ENCODE measurements around the gene ITLN2. TPM values are rescaled to one million over a fixed set of nuclear protein-coding genes. Genes with fewer than 3 reads are reported as not detected.

The ITLN2 gene
- total RNA-seq, 5 donors from 2014 or later (not counting 1 experiment from before 2014, with no cell fraction given): not detected

Other genes with a start within 250 kb of the ITLN2 start
- gene CD48, start 243.0 kb downstream of the ITLN2 start, total RNA-seq: 100 to 1,000 TPM; 249 to 393 (median 273) TPM
- 10 to 100 TPM in 4 of 5 donors, 1 to 10 TPM in 1; 9.5 to 32.0 (median 25.5) TPM for gene SLAMF7, start 215.6 kb downstream of the ITLN2 start, total RNA-seq
- gene LY9, start 158.6 kb downstream of the ITLN2 start, total RNA-seq: 100 to 1,000 TPM in 3 of 5 donors, 10 to 100 TPM in 2; 95.4 to 127 (median 101) TPM
- gene CD244, start 91.9 kb downstream of the ITLN2 start, total RNA-seq: 10 to 100 TPM in 1 of 5 donors, 1 to 10 TPM in 4; 1.1 to 12.4 (median 2.9) TPM
- not detected for gene ITLN1, start 69.6 kb downstream of the ITLN2 start, total RNA-seq
- gene F11R, start 66.3 kb upstream of the ITLN2 start, total RNA-seq: 10 to 100 TPM; 14.6 to 21.0 (median 18.7) TPM
- gene TSTD1, start 84.2 kb upstream of the ITLN2 start, total RNA-seq: 100 to 1,000 TPM in 2 of 5 donors, 10 to 100 TPM in 3; 39.9 to 130 (median 94.8) TPM
- gene USF1, start 91.2 kb upstream of the ITLN2 start, total RNA-seq: 10 to 100 TPM; 65.4 to 96.1 (median 92.2) TPM
- 100 to 1,000 TPM; 193 to 299 (median 279) TPM for gene ARHGAP30, start 115.1 kb upstream of the ITLN2 start, total RNA-seq
- gene NECTIN4, start 134.7 kb upstream of the ITLN2 start, total RNA-seq: under 1 TPM in 1 of 5 donors, not detected in 4; 0.06 TPM
- gene KLHDC9, start 143.6 kb upstream of the ITLN2 start, total RNA-seq: 1 to 10 TPM in 1 of 5 donors, under 1 TPM in 2, not detected in 2; 0.82 to 1.6 (median 0.86) TPM
- 10 to 100 TPM; 32.4 to 48.3 (median 42.1) TPM for gene PFDN2, start 163.2 kb upstream of the ITLN2 start, total RNA-seq
- 10 to 100 TPM; 23.4 to 44.7 (median 41.7) TPM for gene NIT1, start 163.3 kb upstream of the ITLN2 start, total RNA-seq
- gene DEDD, start 177.9 kb upstream of the ITLN2 start, total RNA-seq: 10 to 100 TPM; 34.3 to 43.6 (median 40.6) TPM
- 100 to 1,000 TPM in 2 of 5 donors, 10 to 100 TPM in 3; 82.9 to 109 (median 93.8) TPM for gene UFC1, start 199.2 kb upstream of the ITLN2 start, total RNA-seq
- 10 to 100 TPM; 37.4 to 69.0 (median 59.5) TPM for gene USP21, start 204.7 kb upstream of the ITLN2 start, total RNA-seq
- 10 to 100 TPM; 38.3 to 85.4 (median 69.2) TPM for gene PPOX, start 211.6 kb upstream of the ITLN2 start, total RNA-seq
- 10 to 100 TPM; 48.4 to 77.8 (median 69.3) TPM for gene B4GALT3, start 222.7 kb upstream of the ITLN2 start, total RNA-seq
- 1 to 10 TPM in 4 of 5 donors, under 1 TPM in 1; 0.86 to 1.8 (median 1.4) TPM for gene ADAMTS4, start 244.2 kb upstream of the ITLN2 start, total RNA-seq
- 10 to 100 TPM; 57.3 to 92.2 (median 88.2) TPM for gene NDUFS2, start 247.6 kb upstream of the ITLN2 start, total RNA-seq